Immature natural killer cell (primary cell): ENCODE data around the gene PROK2. TPM values are rescaled to one million over a fixed set of nuclear protein-coding genes. Genes with fewer than 3 reads are reported as not detected.
A peak's percentile ranks its signal among the peaks of the same experiment; 100 is the strongest.

Experiments
- DNase-seq, 3 donors: peaks; one replicate each; pipeline ENCODE4 v3.0.0; 2022; ENCODE audit warnings: mixed read lengths in 1 of 3
- H3K27ac Mint-ChIP-seq, 6 donors: one replicate each; pipeline ENCODE4 v1.8.0; 2020; ENCODE audit warnings: mixed read lengths in 6 of 6, mild to moderate bottlenecking in 5 of 6, inconsistent platforms in 4 of 6, moderate library complexity in 3 of 6
- H3K27me3 Mint-ChIP-seq, 3 donors: one replicate each; pipeline ENCODE4 v1.8.0; 2020 to 2021; ENCODE audit warnings: low read depth in 3 of 3, mild to moderate bottlenecking in 3 of 3, mixed read lengths in 3 of 3, moderate library complexity in 3 of 3, inconsistent platforms in 1 of 3
- H3K36me3 Mint-ChIP-seq, 3 donors: one replicate each; pipeline ENCODE4 v1.8.0; 2020; ENCODE audit warnings: mixed read lengths in 3 of 3, inconsistent platforms in 2 of 3, mild to moderate bottlenecking in 2 of 3
- H3K4me1 Mint-ChIP-seq, 2 donors: one replicate each; pipeline ENCODE4 v1.8.0; 2020; ENCODE audit warnings: inconsistent platforms in 2 of 2, mild to moderate bottlenecking in 2 of 2, mixed read lengths in 2 of 2, moderate library complexity in 1 of 2
- H3K4me3 Mint-ChIP-seq, 5 donors: one replicate each; pipeline ENCODE4 v1.8.0; 2020; ENCODE audit warnings: mild to moderate bottlenecking in 5 of 5, mixed read lengths in 5 of 5, inconsistent platforms in 3 of 5, moderate library complexity in 3 of 5
- H3K9me3 Mint-ChIP-seq, 6 donors: one replicate each; pipeline ENCODE4 v1.8.0; 2020; ENCODE audit warnings: mild to moderate bottlenecking in 6 of 6, mixed read lengths in 6 of 6, inconsistent platforms in 4 of 6, moderate library complexity in 3 of 6
- polyA plus RNA-seq, 3 donors: library from polyadenylated mRNA; unstranded; fragments of 300-500 nt; fragmentation: Illumina TruSeq; gene quantifications; one replicate each; pipeline ENCODE4 v1.2.3, GENCODE V29; 2021

The PROK2 gene
- polyA plus RNA-seq, 3 donors from 2014 or later: not detected

DNA sequence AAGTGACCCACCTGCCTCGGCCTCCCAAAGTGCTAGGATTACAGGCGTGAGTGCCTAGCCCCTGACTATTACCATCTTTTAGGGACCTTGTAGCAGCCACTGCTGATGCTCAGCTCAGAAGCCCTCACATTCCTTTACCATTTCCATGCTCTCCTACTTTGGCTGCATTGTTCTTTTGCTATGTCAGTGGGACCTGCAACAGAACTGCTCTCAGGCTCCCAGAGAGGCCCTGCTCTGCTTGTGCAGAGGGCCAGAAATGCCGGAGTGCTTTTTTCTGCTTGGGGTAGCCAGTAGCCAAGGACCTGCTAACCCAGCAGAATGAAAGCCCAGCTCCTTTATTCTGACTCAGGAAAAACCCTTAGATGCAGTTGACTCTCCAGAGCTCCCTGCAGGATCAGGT, 18.3 kb upstream of the PROK2 start:
- Mint-ChIP-seq H3K4me1 (no peaks in the 10 kb centered on the region), H3K27me3 (peaks cover 0 to 11% (median 2%) of the 10 kb centered on the region in 3 donors), H3K4me3 (no peak overlapping the region), H3K36me3 (no peaks in the 10 kb centered on the region), H3K9me3 (no peaks in the 10 kb centered on the region), H3K27ac (no peak overlapping the region)
- DNase-seq: no peak

DNA sequence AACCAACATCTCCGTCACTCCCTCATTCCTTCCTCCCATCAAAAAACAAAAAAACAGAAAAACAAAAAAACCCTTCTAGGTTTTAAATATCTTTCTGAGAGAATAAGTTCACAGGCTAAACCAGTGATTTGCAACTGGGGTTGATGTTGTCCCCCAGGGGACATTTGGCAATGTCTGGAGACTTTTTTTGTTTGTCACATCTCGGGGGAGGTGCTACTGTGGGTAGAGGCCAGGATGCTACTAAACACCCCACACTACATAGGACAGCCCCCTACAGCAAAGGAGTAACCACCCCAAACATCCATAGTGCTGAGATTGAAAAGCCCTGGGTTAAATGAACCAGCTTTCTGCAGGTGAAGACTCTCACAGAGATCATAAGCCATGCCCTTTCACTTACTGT, 17.0 kb upstream of the PROK2 start:
- H3K9me3 Mint-ChIP-seq: no peaks in the 10 kb centered on the region
- H3K36me3 Mint-ChIP-seq: no peaks in the 10 kb centered on the region
- peaks cover 0 to under 1% of the 10 kb centered on the region in 2 donors for H3K4me1 Mint-ChIP-seq
- peaks cover 0 to 14% (median 2%) of the 10 kb centered on the region in 3 donors for H3K27me3 Mint-ChIP-seq
- no peak overlapping the region for H3K4me3 Mint-ChIP-seq
- DNase-seq: no peak
- no peak overlapping the region for H3K27ac Mint-ChIP-seq

DNA sequence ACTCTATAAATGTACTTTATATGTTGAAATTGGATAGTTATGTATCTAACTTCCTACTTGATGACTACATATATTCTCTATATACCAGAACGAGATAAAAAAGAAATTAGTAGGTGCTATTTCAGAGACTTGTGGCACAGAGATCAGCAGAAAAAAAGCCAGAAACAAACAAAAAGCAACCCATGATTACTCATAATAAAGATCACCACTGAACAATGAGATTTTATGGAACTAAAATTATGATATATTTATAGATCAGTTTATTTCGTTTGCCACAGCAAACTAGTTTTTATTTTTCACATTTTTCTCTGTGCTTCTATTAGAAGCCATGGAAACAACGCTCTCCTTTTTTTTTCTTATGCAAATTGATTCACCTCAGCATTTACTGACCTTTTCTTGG, 15.1 kb upstream of the PROK2 start:
- H3K27me3 Mint-ChIP-seq: peaks cover 0 to 14% (median 2%) of the 10 kb centered on the region in 3 donors
- peaks cover 11 to 17% of the 10 kb centered on the region in 2 donors for H3K4me1 Mint-ChIP-seq
- H3K36me3 Mint-ChIP-seq: no peaks in the 10 kb centered on the region
- H3K27ac Mint-ChIP-seq: no peak overlapping the region
- H3K4me3 Mint-ChIP-seq: no peak overlapping the region
- H3K9me3 Mint-ChIP-seq: no peaks in the 10 kb centered on the region
- no peak for DNase-seq

DNA sequence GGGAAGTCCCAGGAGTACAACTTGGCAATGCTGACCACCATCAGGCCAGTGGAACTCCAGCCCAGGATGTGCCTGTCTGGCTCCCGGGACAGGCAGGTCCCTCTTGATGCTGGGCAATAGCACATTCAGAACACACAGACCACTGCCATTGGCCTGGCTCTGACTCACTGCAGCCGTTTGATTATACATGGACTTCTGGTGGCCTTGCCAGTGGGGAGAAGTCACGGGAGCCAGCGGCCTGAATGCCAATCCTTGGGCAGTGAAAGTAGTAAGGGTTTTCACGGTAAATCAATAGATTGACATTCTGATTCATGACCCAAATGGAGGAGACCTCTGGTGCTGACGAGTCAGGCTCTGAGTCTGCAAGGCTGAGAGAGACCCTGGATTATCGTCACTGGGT, 12.5 kb upstream of the PROK2 start:
- no peak overlapping the region for H3K4me3 Mint-ChIP-seq
- H3K36me3 Mint-ChIP-seq: no peaks in the 10 kb centered on the region
- H3K9me3 Mint-ChIP-seq: no peaks in the 10 kb centered on the region
- H3K27me3 Mint-ChIP-seq: peaks cover 0 to 9% (median 2%) of the 10 kb centered on the region in 3 donors
- peaks cover 11 to 17% of the 10 kb centered on the region in 2 donors for H3K4me1 Mint-ChIP-seq
- no peak for DNase-seq
- H3K27ac Mint-ChIP-seq: no peak overlapping the region

DNA sequence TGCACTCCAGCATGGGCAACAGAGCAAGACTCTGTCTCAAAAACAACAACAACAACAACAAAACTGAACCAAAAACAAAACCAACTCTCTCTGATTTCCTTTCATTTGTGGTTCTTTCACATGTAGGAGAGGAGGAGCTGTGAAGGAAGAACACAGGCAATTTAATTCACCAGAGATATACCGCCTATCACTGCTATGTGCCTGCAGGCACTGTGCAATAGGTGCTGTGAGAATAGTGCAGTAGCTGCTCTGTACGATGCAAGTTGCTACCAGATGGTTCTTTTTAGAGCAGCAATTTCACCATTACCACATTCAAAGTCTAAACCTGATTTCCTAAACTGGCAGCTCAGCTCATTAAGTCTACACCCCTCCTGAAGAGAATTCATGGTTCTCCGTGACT, 11.3 kb upstream of the PROK2 start:
- Mint-ChIP-seq H3K9me3 (no peaks in the 10 kb centered on the region), H3K27ac (no peak overlapping the region), H3K36me3 (no peaks in the 10 kb centered on the region), H3K4me1 (peaks cover 11 to 17% of the 10 kb centered on the region in 2 donors), H3K27me3 (peaks cover 0 to 9% (median 2%) of the 10 kb centered on the region in 3 donors), H3K4me3 (peak overlapping the region in 1 of 5 donors; percentile 5)
- no peak for DNase-seq

DNA sequence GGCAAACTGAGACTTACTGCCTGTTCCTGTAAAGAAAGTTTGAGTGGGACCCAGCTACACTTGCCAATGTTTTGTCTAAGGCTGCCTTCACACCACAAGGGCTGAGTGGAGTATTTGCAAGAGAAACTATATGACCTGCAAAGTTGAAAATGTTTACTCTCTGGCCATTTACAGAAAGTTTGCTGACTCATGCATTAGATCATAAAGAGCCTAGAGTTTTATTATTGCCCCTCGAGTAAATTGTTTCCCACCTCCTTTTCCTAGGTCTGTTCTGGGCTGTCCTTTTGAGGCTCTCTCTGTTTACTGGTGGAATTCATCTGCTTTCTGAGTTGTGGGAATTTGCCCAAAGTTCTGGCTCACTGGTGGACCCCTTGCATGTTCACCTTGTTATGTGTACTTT, 6.7 kb upstream of the PROK2 start:
- Mint-ChIP-seq H3K4me1 (peaks cover 8 to 12% of the 10 kb centered on the region in 2 donors), H3K27ac (no peak overlapping the region), H3K36me3 (no peaks in the 10 kb centered on the region), H3K4me3 (no peak overlapping the region), H3K9me3 (no peaks in the 10 kb centered on the region), H3K27me3 (peaks cover 0 to 7% (median 2%) of the 10 kb centered on the region in 3 donors)
- no peak for DNase-seq

DNA sequence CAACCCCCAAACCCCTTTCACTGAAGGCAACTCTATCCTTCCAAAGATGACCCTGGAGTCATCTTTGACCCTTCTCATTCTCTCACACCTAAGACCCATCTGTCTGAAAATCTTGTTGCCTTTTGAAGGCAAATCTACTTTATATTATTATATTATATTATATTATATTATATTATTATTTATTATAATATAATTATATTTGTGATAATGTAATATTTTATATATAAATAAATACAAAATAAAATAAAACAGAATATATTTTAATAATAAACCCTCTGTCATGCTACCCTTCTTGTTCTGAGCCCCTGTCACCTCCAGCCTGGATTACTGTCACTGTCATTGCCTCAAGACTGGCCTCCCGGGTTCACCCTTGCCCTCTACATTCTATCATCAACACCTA, 5.0 kb upstream of the PROK2 start:
- H3K4me1 Mint-ChIP-seq: peaks cover 5 to 10% of the 10 kb centered on the region in 2 donors
- peaks cover 5 to 15% (median 7%) of the 10 kb centered on the region in 3 donors for H3K27me3 Mint-ChIP-seq
- no peaks in the 10 kb centered on the region for H3K9me3 Mint-ChIP-seq
- H3K4me3 Mint-ChIP-seq: no peak overlapping the region
- no peak for DNase-seq
- H3K36me3 Mint-ChIP-seq: no peaks in the 10 kb centered on the region
- H3K27ac Mint-ChIP-seq: no peak overlapping the region

DNA sequence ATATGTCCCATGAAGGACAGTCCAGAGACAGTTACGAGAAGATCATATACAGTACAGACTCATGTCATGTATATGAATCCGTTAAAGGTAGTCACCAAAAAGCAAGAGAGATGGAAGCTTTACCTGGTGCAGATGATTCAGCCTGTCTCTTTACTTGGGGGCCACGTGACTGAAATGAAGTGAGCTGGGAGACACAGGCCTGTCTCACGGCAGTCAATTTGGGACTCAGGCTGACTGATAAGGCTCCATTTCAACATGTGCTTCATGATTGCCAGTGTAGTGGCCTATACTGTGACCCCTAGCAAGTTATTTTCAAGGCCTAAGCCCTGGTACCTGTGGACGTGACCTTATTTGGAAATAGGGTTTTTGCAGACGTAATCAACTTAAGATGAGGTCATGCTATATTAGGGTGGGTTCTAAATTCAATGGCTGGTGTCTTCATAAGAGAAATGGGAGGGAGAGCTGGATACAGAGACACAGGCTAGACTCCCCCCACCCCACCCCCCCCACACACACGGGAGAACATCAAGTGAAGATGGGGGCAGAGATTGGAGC, 3.0 kb upstream of the PROK2 start:
- no peak for DNase-seq
- Mint-ChIP-seq H3K36me3 (no peaks in the 10 kb centered on the region), H3K4me3 (no peak overlapping the region), H3K9me3 (no peaks in the 10 kb centered on the region), H3K27ac (no peak overlapping the region), H3K4me1 (peaks cover 12 to 19% of the 10 kb centered on the region in 2 donors), H3K27me3 (peaks cover 11 to 29% (median 15%) of the 10 kb centered on the region in 3 donors)

DNA sequence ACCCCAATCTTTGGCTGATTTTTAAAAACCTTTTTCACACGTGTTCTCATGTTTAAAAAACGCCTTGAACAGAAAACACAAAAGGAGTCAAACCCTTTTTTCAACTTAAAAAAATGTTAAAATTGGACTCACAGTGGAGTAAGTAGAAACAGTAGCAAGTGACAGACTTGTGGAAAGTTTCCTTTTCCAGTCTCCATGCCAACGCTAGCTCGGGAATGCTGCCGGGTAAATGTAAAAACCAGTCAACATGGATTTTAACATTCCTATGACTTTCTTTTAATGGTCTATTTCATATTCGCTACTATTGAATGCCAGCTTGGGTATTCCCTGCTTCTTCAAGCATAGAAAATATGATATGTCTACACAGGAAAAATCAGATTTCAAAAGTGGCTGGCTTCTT, 1.6 kb upstream of the PROK2 start:
- peaks cover 12 to 19% of the 10 kb centered on the region in 2 donors for H3K4me1 Mint-ChIP-seq

DNA sequence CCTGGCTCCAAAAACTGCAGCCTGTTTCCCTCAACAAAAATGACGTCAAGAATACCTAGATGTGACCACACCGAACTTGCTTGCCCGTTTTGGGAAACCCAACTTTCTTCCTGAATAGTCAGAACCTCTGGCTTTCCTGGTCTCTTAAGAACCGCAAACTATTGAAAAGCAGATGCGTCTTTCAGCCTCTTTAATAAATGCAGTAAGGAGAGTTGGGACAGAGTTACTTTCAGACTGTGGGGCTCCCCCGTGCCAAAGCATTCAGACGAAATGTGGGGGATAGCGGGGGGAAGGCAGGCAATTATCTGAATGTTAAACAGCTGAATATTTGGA, 1.2 kb upstream of the PROK2 start:
- Mint-ChIP-seq H3K4me3 (peak overlapping the region in 2 of 5 donors; percentile 75 to 76), H3K4me1 (peaks cover 12 to 19% of the 10 kb centered on the region in 2 donors), H3K27me3 (peaks cover 11 to 29% (median 17%) of the 10 kb centered on the region in 3 donors), H3K27ac (no peak overlapping the region), H3K9me3 (no peaks in the 10 kb centered on the region), H3K36me3 (no peaks in the 10 kb centered on the region)
- DNase-seq: no peak

More for the DNA sequence above, 1.6 kb upstream of the PROK2 start:
- Mint-ChIP-seq H3K27ac (no peak overlapping the region), H3K4me3 (peak overlapping the region in 1 of 5 donors; percentile 4), H3K9me3 (no peaks in the 10 kb centered on the region), H3K27me3 (peaks cover 11 to 29% (median 17%) of the 10 kb centered on the region in 3 donors), H3K36me3 (no peaks in the 10 kb centered on the region)
- DNase-seq: no peak

DNA sequence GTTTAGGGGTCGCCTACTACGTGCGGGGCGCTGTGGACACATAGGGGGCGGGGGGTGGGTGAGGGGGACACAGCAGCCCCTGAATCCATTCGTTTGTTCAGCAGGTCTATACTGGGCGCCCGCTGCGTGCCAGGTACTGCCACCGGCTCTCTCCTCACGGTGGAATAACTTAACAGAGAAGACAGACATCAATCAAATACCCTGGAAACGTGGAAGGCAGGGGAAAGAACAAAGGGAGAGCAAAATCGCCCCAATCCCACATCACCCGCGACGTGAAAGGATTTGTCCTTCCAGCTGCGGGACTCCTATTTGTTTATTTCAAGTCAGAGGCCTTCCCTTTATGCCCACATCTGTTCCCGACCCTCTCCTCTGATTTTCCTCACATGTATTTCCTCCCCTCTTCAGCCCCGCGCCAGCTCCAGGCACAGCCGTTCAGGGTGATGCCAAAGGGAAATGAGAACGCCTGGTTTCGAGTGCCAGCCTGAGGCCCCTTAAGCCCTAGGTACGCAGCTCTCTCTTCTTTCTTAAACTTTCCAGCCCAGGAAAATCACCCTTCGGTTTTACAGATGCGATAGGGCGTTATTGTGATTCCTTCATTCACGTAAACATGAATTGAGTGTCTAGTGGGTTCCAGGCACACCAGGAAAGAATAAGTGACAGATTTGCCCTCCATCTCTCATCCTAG, 726 bp upstream of the PROK2 start:
- H3K27ac Mint-ChIP-seq: no peak overlapping the region
- H3K27me3 Mint-ChIP-seq: peaks cover 11 to 29% (median 15%) of the 10 kb centered on the region in 3 donors
- no peaks in the 10 kb centered on the region for H3K36me3 Mint-ChIP-seq
- H3K4me1 Mint-ChIP-seq: peaks cover 13 to 22% of the 10 kb centered on the region in 2 donors
- H3K4me3 Mint-ChIP-seq: peak overlapping the region; percentile 60 to 76 (median 75)
- DNase-seq: no peak
- H3K9me3 Mint-ChIP-seq: no peaks in the 10 kb centered on the region

DNA sequence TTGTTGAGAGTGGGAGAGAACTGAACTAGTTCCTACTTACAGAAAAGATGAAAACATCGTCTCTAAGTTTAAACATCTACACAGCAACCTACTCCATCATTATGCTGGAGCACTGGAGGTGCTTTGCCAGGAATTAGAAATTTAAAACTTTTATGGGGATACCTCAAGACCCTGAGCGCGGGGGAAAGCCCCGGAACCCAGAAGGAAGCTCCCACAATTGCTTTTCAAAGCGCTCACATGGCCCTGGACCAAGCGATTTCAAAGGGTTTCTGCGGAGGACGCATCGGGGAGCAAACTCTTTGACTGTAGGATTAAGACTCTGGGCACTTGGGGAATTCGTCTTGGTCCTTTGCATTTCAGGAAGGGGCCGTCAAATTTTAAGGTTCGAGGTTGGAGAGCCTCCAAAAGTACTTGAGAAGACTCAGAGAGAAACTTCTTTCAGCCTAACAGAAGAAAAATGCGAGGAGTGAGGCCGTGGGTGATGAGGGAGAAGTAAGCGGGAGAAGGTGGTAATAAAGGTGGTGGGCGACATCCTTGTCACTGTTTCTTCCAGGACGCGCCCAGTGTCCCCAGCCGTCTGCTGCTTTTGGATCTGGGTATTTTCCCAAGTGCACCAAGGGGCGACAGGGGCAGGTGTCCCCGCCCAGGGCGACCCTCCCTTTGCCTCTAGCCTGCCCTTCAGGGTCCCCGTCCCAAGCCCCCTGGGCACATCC, 591 bp downstream of the PROK2 start:
- H3K27ac Mint-ChIP-seq: no peak overlapping the region
- DNase-seq: no peak
- peak overlapping the region; percentile 34 to 83 (median 76) for H3K4me3 Mint-ChIP-seq
- H3K27me3 Mint-ChIP-seq: peaks cover 11 to 29% (median 15%) of the 10 kb centered on the region in 3 donors
- H3K4me1 Mint-ChIP-seq: peaks cover 25 to 35% of the 10 kb centered on the region in 2 donors
- H3K9me3 Mint-ChIP-seq: no peaks in the 10 kb centered on the region
- H3K36me3 Mint-ChIP-seq: no peaks in the 10 kb centered on the region

DNA sequence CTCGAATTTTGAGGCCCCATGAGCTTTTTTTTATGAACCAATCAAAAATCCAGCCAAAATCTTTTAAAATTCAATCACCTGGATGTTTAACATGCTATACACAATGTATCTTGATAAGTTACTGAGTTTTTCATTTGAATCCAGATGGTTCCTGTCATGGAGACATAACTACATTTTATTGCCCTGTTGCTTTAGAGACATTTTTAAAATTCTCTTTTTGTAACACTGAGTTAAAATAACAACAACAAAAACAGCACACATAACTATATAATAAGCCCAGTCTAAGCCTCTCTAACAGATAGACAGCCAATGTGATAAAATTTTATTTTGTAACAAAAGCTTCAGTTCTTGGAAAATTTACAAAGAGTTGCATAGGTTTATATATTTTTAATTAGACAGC, 1.8 kb downstream of the PROK2 start:
- Mint-ChIP-seq H3K4me1 (peaks cover 26 to 38% of the 10 kb centered on the region in 2 donors), H3K36me3 (no peaks in the 10 kb centered on the region), H3K4me3 (peak overlapping the region in 1 of 5 donors; percentile 34), H3K27me3 (peaks cover 11 to 32% (median 15%) of the 10 kb centered on the region in 3 donors), H3K9me3 (no peaks in the 10 kb centered on the region), H3K27ac (no peak overlapping the region)
- no peak for DNase-seq

DNA sequence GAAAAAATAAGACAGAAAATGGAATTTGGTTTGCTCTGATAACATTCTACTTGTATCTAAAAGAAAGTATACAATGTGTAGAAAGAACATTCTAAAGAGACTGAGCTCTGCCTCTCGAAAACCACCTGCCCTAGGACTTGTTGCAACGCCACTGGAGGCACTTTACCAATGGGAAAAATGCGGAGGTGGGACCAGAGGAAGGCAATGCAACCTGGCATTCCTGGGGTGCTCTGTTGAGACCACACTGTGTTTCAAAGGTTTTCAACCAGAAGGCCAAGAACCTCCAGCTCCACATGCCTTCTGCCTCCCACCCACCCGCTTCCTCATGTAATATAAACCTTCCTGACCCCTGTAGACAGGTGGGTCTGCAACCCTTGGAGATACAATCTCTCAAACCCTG, 4.5 kb downstream of the PROK2 start:
- H3K27me3 Mint-ChIP-seq: peaks cover 6 to 27% (median 10%) of the 10 kb centered on the region in 3 donors
- H3K4me3 Mint-ChIP-seq: peak overlapping the region in 1 of 5 donors; percentile 33

More for the DNA sequence above, 4.5 kb downstream of the PROK2 start:
- Mint-ChIP-seq H3K9me3 (no peaks in the 10 kb centered on the region), H3K4me1 (peaks cover 24 to 31% of the 10 kb centered on the region in 2 donors), H3K36me3 (no peaks in the 10 kb centered on the region), H3K27ac (peak overlapping the region in 1 of 6 donors; percentile 46)
- DNase-seq: no peak
